Lung microvascular endothelial cell (primary cell): ENCODE results near the gene RBM25. TPM values are rescaled to one million over a fixed set of nuclear protein-coding genes. Genes with fewer than 3 reads are reported as not detected.
"Not testable (repeated sequence)": the region's sequence is repeated elsewhere in the genome, so short reads cannot be mapped to it uniquely, and the experiment has no call there.

Experiments used
- DNase-seq, 2 donors: peaks; one replicate each; pipeline versions ENCODE4 v3.0.0 to v3.0.0-alpha.2; 2010; ENCODE audit warnings: low read depth in 2 of 2
- total RNA-seq: library from RNA; depleted of rRNA; stranded (reverse); fragments of >200 nt; gene quantifications from 2 replicates; pipeline ENCODE4 v1.2.1, GENCODE V29; 2014

The RBM25 gene
- total RNA-seq, 1 donor from 2014 or later, result 16.7 TPM

DNA sequence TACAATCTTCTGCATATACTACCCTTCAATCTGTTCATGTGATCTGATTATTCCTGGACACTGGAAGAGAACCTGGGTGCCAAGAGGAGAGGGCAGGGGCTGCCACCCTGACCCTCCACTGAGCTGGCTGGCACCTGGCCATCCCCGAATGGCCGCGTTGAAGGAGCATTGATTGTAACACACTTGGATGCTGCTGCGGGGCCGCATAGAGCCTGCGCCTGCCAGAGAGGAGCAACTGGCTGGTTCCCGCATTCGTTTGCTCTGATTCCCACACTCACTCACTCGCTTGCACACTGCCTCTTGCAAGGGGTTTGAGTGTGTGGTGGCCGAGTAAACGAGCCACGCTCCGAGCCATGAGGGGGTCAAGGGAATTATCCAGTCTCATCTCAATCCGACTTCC is 110.4 kb downstream of the RBM25 start:
- DNase-seq, result no peak

DNA sequence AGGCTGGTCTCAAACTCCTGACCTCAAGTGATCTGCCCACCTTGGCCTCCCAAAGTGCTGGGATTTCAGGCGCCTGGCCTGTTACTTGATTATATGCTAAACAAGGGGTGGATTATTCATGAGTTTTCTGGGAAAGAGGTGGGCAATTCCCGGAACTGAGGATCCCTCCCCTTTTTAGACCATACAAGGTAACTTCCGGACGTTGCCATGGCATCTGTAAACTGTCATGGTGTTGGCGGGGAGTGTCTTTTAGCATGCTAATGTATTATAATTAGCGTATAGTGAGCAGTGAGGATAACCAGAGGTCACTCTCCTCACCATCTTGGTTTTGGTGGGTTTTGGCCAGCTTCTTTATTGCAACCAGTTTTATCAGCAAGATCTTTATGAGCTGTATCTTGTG is 111.5 kb downstream of the RBM25 start:
- not testable (repeated sequence) for DNase-seq

DNA sequence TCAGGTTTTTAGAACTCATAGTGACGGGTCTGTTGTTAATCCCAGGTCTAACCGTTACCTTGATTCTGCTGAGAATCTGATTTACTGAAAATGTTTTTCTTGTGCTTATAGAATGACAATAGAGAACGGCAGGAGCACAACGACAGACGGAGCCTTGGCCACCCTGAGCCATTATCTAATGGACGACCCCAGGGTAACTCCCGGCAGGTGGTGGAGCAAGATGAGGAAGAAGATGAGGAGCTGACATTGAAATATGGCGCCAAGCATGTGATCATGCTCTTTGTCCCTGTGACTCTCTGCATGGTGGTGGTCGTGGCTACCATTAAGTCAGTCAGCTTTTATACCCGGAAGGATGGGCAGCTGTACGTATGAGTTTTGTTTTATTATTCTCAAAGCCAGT is 112.4 kb downstream of the RBM25 start:
- DNase-seq, result no peak

DNA sequence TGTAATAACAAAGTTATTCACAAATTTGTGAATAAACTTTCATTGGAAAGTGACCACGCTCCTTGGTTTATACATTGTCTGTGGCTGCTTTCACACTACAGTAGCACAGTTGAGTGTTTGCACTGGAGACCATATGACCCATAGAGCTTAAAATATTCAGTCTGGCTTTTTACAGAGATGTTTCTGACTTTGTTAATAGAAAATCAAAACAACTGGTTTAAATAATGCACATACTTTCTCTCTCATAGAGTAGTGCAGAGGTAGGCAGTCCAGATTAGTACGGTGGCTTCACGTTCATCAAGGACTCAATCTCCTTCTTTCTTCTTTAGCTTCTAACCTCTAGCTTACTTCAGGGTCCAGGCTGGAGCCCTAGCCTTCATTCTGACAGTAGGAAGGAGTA is 114.2 kb downstream of the RBM25 start:
- DNase-seq, result no peak

DNA sequence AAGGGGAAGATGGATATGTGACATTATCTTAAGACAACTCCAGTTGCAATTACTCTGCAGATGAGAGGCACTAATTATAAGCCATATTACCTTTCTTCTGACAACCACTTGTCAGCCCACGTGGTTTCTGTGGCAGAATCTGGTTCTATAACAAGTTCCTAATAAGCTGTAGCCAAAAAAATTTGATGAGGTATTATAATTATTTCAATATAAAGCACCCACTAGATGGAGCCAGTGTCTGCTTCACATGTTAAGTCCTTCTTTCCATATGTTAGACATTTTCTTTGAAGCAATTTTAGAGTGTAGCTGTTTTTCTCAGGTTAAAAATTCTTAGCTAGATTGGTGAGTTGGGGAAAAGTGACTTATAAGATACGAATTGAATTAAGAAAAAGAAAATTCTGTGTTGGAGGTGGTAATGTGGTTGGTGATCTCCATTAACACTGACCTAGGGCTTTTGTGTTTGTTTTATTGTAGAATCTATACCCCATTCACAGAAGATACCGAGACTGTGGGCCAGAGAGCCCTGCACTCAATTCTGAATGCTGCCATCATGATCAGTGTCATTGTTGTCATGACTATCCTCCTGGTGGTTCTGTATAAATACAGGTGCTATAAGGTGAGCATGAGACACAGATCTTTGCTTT is 114.9 kb downstream of the RBM25 start:
- peak; percentile 70 to 83 for DNase-seq

Other genes with a start within 250 kb of the RBM25 start
- gene DPF3, start 164.4 kb upstream of the RBM25 start, total RNA-seq, result 0.99 and 1.3 TPM in 2 replicates
- gene DCAF4, start 132.1 kb upstream of the RBM25 start, total RNA-seq, result 3.7 and 6.7 TPM in 2 replicates
- 12.4 and 16.9 TPM in 2 replicates for gene ZFYVE1, start 31.4 kb upstream of the RBM25 start, total RNA-seq
- 30.1 and 38.5 TPM in 2 replicates for gene PSEN1, start 78.0 kb downstream of the RBM25 start, total RNA-seq
- 16.3 and 48.4 TPM in 2 replicates for gene PAPLN, start 179.0 kb downstream of the RBM25 start, total RNA-seq